SK-N-SH treated with all-trans-retinoic acid at 6 μM for 48 hours (cell line): ENCODE measurements around the gene PODXL2.

Source experiments
- ATAC-seq: fragments of 200-7000 bp; cut with Tn5 transposase; 3 replicates; pipeline ENCODE4 v1.9.1; 2020; ENCODE audit warnings: mild to moderate bottlenecking, moderate library complexity
- ARNTL ChIP-seq: fragments of 450-650 bp; formaldehyde crosslinking; IDR thresholded peaks from 2 replicates; pipeline ENCODE4 v1.5.0; 2020; ENCODE audit warnings: low read depth, mild to moderate bottlenecking, moderate library complexity, borderline replicate concordance
- BACH2 ChIP-seq: fragments of 250-450 bp; sonication (Bioruptor Pico); IDR thresholded peaks from 2 replicates; pipeline ENCODE4 v1.9.0; 2021; ENCODE audit warnings: mild to moderate bottlenecking, borderline replicate concordance
- CSDC2 ChIP-seq: fragments of 250-450 bp; sonication (Bioruptor Pico); IDR thresholded peaks from 2 replicates; pipeline ENCODE4 v1.5.0; 2020; ENCODE audit warnings: mild to moderate bottlenecking, moderate library complexity
- GLIS3 ChIP-seq: fragments of 250-450 bp; sonication (Bioruptor Pico); IDR thresholded peaks from 2 replicates; pipeline ENCODE4 v1.5.0; 2020; ENCODE audit warnings: mild to moderate bottlenecking, moderate library complexity
- ISL1 ChIP-seq: fragments of 250-450 bp; sonication (Bioruptor Pico); IDR thresholded peaks from 2 replicates; pipeline ENCODE4 v2.1.2; 2022; ENCODE audit warnings: mild to moderate bottlenecking, moderate library complexity
- OSR1 ChIP-seq: fragments of 250-450 bp; sonication (Bioruptor Pico); IDR thresholded peaks from 2 replicates; pipeline ENCODE4 v1.8.0; 2022; ENCODE audit warnings: moderate library complexity, mild to moderate bottlenecking, inconsistent platforms
- SNAI2 ChIP-seq: fragments of 250-450 bp; sonication (Bioruptor Pico); IDR thresholded peaks from 2 replicates; pipeline ENCODE4 v1.5.0; 2020; ENCODE audit warnings: mild to moderate bottlenecking, moderate library complexity
- TOX ChIP-seq: fragments of 250-450 bp; sonication (Bioruptor Pico); IDR thresholded peaks from 2 replicates; pipeline ENCODE4 v1.8.0; 2021; ENCODE audit warnings: mild to moderate bottlenecking, moderate library complexity, borderline replicate concordance
- ZC3H10 ChIP-seq: fragments of 250-450 bp; sonication (Bioruptor Pico); IDR thresholded peaks from 2 replicates; pipeline ENCODE4 v1.5.1; 2021; ENCODE audit warnings: mild to moderate bottlenecking, moderate library complexity
- ZFP30 ChIP-seq: fragments of 450-650 bp; formaldehyde crosslinking; IDR thresholded peaks from 2 replicates; pipeline ENCODE4 v1.5.0; 2022; ENCODE audit warnings: mild to moderate bottlenecking, moderate library complexity
- ZNF565 ChIP-seq: fragments of 450-650 bp; formaldehyde crosslinking; conservative IDR thresholded peaks from 2 replicates; pipeline ENCODE4 v1.5.0; 2020; ENCODE audit warnings: low read depth, mild to moderate bottlenecking, moderate library complexity
- ZNF70 ChIP-seq: fragments of 450-650 bp; formaldehyde crosslinking; IDR thresholded peaks from 2 replicates; pipeline ENCODE4 v1.5.0; 2020; ENCODE audit warnings: mild to moderate bottlenecking, moderate library complexity
- ZNF8 ChIP-seq: fragments of 450-650 bp; formaldehyde crosslinking; IDR thresholded peaks from 2 replicates; pipeline ENCODE4 v1.5.0; 2020; ENCODE audit warnings: mild to moderate bottlenecking, moderate library complexity
- TF ChIP-seq, protein P1 (sequence below): fragments of 250-450 bp; sonication (Bioruptor Pico); IDR thresholded peaks from 2 replicates; pipeline ENCODE4 v1.5.1; 2021; ENCODE audit warnings: mild to moderate bottlenecking, moderate library complexity
- TF ChIP-seq, protein P2 (sequence below): fragments of 250-450 bp; sonication (Bioruptor Pico); IDR thresholded peaks from 2 replicates; pipeline ENCODE4 v1.8.0; 2021; ENCODE audit warnings: low read depth, mild to moderate bottlenecking, moderate library complexity, borderline replicate concordance
- TF ChIP-seq, protein P3 (sequence below): fragments of 250-450 bp; sonication (Bioruptor Pico); IDR thresholded peaks from 2 replicates; pipeline ENCODE4 v1.5.0; 2020; ENCODE audit warnings: mild to moderate bottlenecking, moderate library complexity
- TF ChIP-seq, protein P4 (sequence below): fragments of 250-450 bp; sonication (Bioruptor Pico); IDR thresholded peaks from 2 replicates; pipeline ENCODE4 v1.5.1; 2020; ENCODE audit warnings: low read depth, mild to moderate bottlenecking, moderate library complexity
- TF ChIP-seq, protein P5 (sequence below): fragments of 250-450 bp; sonication (Bioruptor Pico); IDR thresholded peaks from 2 replicates; pipeline ENCODE4 v1.8.0; 2020; ENCODE audit warnings: mild to moderate bottlenecking, moderate library complexity, borderline replicate concordance

PODXL2 gene

DNA sequence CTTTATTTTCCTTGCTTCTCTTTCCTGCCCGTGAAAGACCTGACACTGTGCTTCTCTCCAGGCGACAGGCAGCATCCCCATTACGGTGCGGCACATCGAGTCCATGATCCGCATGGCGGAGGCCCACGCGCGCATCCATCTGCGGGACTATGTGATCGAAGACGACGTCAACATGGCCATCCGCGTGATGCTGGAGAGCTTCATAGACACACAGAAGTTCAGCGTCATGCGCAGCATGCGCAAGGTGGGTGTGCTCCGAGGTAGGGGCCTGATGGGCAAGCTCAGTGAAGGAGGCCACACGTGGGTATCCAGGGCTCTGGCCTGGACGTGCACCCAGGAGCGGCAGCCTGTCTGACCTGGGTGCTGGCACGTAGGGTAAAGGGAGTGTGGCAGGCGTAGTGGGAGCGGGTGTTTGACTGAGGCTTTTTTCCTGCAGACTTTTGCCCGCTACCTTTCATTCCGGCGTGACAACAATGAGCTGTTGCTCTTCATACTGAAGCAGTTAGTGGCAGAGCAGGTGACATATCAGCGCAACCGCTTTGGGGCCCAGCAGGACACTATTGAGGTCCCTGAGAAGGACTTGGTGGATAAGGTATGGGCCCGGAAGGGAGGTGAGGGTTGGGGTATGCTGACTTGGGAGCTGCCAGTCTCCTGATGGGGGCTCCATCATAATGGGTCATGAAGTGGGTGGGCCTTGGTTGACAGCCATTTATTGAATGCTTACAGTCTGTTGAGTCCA is 8.2 kb upstream of the PODXL2 start:
- TF ChIP-seq, protein P1, sequence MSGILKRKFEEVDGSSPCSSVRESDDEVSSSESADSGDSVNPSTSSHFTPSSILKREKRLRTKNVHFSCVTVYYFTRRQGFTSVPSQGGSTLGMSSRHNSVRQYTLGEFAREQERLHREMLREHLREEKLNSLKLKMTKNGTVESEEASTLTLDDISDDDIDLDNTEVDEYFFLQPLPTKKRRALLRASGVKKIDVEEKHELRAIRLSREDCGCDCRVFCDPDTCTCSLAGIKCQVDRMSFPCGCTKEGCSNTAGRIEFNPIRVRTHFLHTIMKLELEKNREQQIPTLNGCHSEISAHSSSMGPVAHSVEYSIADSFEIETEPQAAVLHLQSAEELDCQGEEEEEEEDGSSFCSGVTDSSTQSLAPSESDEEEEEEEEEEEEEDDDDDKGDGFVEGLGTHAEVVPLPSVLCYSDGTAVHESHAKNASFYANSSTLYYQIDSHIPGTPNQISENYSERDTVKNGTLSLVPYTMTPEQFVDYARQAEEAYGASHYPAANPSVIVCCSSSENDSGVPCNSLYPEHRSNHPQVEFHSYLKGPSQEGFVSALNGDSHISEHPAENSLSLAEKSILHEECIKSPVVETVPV (CRISPR knock-in tag): no peak
- ATAC-seq: no peak

DNA sequence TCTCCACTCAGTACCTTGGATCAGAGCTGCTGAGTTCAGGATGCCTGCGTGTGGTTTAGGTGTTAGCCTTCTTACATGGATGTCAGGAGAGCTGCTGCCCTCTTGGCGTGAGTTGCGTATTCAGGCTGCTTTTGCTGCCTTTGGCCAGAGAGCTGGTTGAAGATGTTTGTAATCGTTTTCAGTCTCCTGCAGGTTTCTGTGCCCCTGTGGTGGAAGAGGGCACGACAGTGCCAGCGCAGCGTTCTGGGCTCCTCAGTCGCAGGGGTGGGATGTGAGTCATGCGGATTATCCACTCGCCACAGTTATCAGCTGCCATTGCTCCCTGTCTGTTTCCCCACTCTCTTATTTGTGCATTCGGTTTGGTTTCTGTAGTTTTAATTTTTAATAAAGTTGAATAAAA is 7.0 kb upstream of the PODXL2 start:
- no peak for TF ChIP-seq ZC3H10 (CRISPR knock-in tag)
- no peak for ATAC-seq

DNA sequence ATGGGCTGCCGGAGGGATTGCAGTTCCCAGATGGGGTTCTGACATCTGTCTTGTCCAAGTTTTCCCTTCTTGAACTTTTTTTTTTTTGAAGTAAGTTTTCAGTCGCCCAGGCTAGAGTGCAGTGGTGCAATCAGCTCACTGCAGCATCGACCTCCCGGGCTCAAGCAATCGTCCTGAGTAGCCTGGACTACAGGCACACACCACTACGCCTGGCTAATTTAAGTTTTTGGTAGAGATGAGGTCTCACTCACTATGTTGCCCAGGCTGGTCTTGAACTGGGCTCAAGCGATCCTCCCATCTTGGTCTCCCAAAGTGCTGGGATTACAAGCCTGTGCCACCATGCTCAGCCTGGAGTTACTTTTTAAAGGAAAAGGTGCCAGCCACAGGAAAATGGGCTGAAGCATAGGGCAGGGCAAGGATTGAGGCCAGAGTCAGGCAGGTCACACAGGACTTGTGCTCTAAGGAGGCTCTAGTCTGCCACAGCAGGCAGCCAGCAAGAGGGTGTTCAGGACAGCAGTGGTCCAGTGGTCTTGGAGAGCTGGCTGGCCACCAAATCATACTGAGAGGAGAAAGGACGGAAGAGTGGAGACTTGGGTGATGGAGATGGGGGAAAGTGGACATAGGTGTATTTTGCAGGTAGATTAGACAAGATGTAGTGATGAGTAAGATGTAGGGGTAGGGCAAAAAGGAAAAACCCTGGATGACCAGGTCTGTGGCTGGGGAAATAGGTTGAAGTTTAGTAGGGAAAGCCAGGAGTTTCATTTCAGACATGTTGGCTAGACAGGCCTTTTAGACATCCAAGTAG is 6.0 kb upstream of the PODXL2 start:
- ATAC-seq: no peak
- TF ChIP-seq GLIS3 (CRISPR knock-in tag) (no peak), BACH2 (CRISPR knock-in tag) (no peak), TOX (no peak), CSDC2 (CRISPR knock-in tag) (no peak), SNAI2 (CRISPR knock-in tag) (no peak), ISL1 (no peak), OSR1 (CRISPR knock-in tag) (no peak), ZFP30 (CRISPR knock-in tag) (no peak), ZC3H10 (CRISPR knock-in tag) (no peak), ZNF70 (CRISPR knock-in tag) (no peak), ZNF565 (CRISPR knock-in tag) (no peak), ARNTL (no peak), ZNF8 (CRISPR knock-in tag) (no peak)
- TF ChIP-seq, protein P2, sequence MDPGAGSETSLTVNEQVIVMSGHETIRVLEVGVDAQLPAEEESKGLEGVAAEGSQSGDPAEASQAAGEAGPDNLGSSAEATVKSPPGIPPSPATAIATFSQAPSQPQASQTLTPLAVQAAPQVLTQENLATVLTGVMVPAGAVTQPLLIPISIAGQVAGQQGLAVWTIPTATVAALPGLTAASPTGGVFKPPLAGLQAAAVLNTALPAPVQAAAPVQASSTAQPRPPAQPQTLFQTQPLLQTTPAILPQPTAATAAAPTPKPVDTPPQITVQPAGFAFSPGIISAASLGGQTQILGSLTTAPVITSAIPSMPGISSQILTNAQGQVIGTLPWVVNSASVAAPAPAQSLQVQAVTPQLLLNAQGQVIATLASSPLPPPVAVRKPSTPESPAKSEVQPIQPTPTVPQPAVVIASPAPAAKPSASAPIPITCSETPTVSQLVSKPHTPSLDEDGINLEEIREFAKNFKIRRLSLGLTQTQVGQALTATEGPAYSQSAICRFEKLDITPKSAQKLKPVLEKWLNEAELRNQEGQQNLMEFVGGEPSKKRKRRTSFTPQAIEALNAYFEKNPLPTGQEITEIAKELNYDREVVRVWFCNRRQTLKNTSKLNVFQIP: no peak
- TF ChIP-seq, protein P3, sequence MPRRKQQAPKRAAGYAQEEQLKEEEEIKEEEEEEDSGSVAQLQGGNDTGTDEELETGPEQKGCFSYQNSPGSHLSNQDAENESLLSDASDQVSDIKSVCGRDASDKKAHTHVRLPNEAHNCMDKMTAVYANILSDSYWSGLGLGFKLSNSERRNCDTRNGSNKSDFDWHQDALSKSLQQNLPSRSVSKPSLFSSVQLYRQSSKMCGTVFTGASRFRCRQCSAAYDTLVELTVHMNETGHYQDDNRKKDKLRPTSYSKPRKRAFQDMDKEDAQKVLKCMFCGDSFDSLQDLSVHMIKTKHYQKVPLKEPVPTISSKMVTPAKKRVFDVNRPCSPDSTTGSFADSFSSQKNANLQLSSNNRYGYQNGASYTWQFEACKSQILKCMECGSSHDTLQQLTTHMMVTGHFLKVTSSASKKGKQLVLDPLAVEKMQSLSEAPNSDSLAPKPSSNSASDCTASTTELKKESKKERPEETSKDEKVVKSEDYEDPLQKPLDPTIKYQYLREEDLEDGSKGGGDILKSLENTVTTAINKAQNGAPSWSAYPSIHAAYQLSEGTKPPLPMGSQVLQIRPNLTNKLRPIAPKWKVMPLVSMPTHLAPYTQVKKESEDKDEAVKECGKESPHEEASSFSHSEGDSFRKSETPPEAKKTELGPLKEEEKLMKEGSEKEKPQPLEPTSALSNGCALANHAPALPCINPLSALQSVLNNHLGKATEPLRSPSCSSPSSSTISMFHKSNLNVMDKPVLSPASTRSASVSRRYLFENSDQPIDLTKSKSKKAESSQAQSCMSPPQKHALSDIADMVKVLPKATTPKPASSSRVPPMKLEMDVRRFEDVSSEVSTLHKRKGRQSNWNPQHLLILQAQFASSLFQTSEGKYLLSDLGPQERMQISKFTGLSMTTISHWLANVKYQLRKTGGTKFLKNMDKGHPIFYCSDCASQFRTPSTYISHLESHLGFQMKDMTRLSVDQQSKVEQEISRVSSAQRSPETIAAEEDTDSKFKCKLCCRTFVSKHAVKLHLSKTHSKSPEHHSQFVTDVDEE (CRISPR knock-in tag): no peak
- TF ChIP-seq, protein P4, sequence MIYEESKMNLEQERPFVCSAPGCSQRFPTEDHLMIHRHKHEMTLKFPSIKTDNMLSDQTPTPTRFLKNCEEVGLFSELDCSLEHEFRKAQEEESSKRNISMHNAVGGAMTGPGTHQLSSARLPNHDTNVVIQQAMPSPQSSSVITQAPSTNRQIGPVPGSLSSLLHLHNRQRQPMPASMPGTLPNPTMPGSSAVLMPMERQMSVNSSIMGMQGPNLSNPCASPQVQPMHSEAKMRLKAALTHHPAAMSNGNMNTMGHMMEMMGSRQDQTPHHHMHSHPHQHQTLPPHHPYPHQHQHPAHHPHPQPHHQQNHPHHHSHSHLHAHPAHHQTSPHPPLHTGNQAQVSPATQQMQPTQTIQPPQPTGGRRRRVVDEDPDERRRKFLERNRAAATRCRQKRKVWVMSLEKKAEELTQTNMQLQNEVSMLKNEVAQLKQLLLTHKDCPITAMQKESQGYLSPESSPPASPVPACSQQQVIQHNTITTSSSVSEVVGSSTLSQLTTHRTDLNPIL (CRISPR knock-in tag): no peak
- TF ChIP-seq, protein P5, sequence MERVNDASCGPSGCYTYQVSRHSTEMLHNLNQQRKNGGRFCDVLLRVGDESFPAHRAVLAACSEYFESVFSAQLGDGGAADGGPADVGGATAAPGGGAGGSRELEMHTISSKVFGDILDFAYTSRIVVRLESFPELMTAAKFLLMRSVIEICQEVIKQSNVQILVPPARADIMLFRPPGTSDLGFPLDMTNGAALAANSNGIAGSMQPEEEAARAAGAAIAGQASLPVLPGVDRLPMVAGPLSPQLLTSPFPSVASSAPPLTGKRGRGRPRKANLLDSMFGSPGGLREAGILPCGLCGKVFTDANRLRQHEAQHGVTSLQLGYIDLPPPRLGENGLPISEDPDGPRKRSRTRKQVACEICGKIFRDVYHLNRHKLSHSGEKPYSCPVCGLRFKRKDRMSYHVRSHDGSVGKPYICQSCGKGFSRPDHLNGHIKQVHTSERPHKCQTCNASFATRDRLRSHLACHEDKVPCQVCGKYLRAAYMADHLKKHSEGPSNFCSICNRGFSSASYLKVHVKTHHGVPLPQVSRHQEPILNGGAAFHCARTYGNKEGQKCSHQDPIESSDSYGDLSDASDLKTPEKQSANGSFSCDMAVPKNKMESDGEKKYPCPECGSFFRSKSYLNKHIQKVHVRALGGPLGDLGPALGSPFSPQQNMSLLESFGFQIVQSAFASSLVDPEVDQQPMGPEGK (CRISPR knock-in tag): no peak
- TF ChIP-seq, protein P1 (CRISPR knock-in tag): no peak
